HEK293 (cell line): ENCODE measurements around the gene VPS18.

Experiments
- CTCF ChIP-seq: fragments of 450-650 bp; formaldehyde crosslinking; IDR thresholded peaks from 2 replicates; pipeline ENCODE4 v1.5.1; 2016; ENCODE audit warnings: missing biosample characterization, missing genetic modification characterization
- PRDM2 ChIP-seq: fragments of 450-650 bp; formaldehyde crosslinking; IDR thresholded peaks from 2 replicates; pipeline ENCODE4 v1.5.1; 2016; ENCODE audit warnings: missing biosample characterization, missing genetic modification characterization, borderline replicate concordance
- ZNF266 ChIP-seq: fragments of 450-650 bp; formaldehyde crosslinking; IDR thresholded peaks from 2 replicates; pipeline ENCODE4 v1.5.1; 2016; ENCODE audit warnings: missing biosample characterization, missing genetic modification characterization, low read depth
- ZNF274 ChIP-seq, 2 experiments: fragments of 200-500 bp in 1 of 2; fragments of 450-650 bp in 1 of 2; sonication (Bioruptor generic) in 1 of 2; formaldehyde crosslinking in 1 of 2; IDR thresholded peaks; 2 replicates each; pipeline versions ENCODE4 v1.5.1 to v1.6.1; 2014 to 2016; ENCODE audit warnings: borderline replicate concordance in 1 of 2, inconsistent platforms in 1 of 2, low read length in 1 of 2, missing biosample characterization in 1 of 2, missing genetic modification characterization in 1 of 2
- ZNF362 ChIP-seq: fragments of 450-650 bp; formaldehyde crosslinking; IDR thresholded peaks from 2 replicates; pipeline ENCODE4 v1.5.1; 2016; ENCODE audit warnings: missing biosample characterization, missing genetic modification characterization
- ZNF639 ChIP-seq: fragments of 450-650 bp; formaldehyde crosslinking; IDR thresholded peaks from 2 replicates; pipeline ENCODE4 v1.5.1; 2016; ENCODE audit warnings: missing biosample characterization, missing genetic modification characterization

GRCh38 chr15:40908095-40908494 is 13.8 kb downstream of the VPS18 start:
- no peak for TF ChIP-seq ZNF274 (IDR thresholded peaks at IDR 0.05; ENCODE audit: low read length)
- TF ChIP-seq ZNF274 (tag by site-specific recombination; IDR thresholded peaks at IDR 0.05; ENCODE audit: borderline replicate concordance), result no peak
- TF ChIP-seq ZNF266, result no peak
- no peak for TF ChIP-seq ZNF639 (tag by site-specific recombination)
- no peak for TF ChIP-seq CTCF (tag by site-specific recombination)
- TF ChIP-seq PRDM2, result no peak
- no peak for TF ChIP-seq ZNF362 (tag by site-specific recombination)
